Activated CD4-positive, alpha-beta T cell treated with anti-CD3 and anti-CD28 coated beads for 36 hours (primary cell): ENCODE results near the gene FN3K. TPM values are rescaled to one million over a fixed set of nuclear protein-coding genes. Genes with fewer than 3 reads are reported as not detected.

Experiments used
- ATAC-seq: fragments of 200-7000 bp; cut with Tn5 transposase; one replicate; pipeline ENCODE4 v1.10.0; 2021; ENCODE audit warnings: mild to moderate bottlenecking, moderate library complexity
- CTCF ChIA-PET: fragments of 350-600 bp; sonication (Branson Sonifier 250); formaldehyde crosslinking; loops from one replicate; lab custom pipeline; 2021; ENCODE audit warnings: antibody characterized with exemption; lab: Charles Lee
- POLR2A ChIA-PET: fragments of 350-600 bp; sonication (Branson Sonifier 250); formaldehyde crosslinking; loops from one replicate; lab custom pipeline; 2021; ENCODE audit warnings: antibody characterized with exemption, inconsistent platforms; lab: Charles Lee
- DNase-seq: peaks from one replicate; pipeline ENCODE4 v3.0.0-alpha.2; 2020
- H3K27ac Mint-ChIP-seq: one replicate; pipeline ENCODE4 v1.8.0; 2021; ENCODE audit warnings: mixed read lengths
- H3K27me3 Mint-ChIP-seq: one replicate; pipeline ENCODE4 v1.8.0; 2021; ENCODE audit warnings: mixed read lengths
- H3K36me3 Mint-ChIP-seq: one replicate; pipeline ENCODE4 v1.8.0; 2021; ENCODE audit warnings: low read depth, mixed read lengths
- H3K4me1 Mint-ChIP-seq: one replicate; pipeline ENCODE4 v1.8.0; 2021; ENCODE audit warnings: mixed read lengths
- H3K4me3 Mint-ChIP-seq: one replicate; pipeline ENCODE4 v1.8.0; 2021; ENCODE audit warnings: mild to moderate bottlenecking, moderate library complexity, mixed read lengths
- H3K9me3 Mint-ChIP-seq: one replicate; pipeline ENCODE4 v1.8.0; 2021; ENCODE audit warnings: low read depth, mixed read lengths
- intact Hi-C, 2 experiments: fragments of 100-400 bp; cut with DNase I in 1 of 2; cut with micrococcal nuclease in 1 of 2; formaldehyde crosslinking; loops; one replicate each; pipeline versions ENCODE4 v1.14.2 to v1.15.1; 2022 to 2024; cut with DNase I, micrococcal nuclease
- total RNA-seq, 2 experiments: library from RNA; stranded (reverse); gene quantifications; one replicate each; pipeline ENCODE4 v1.2.3, GENCODE V29; 2021

The FN3K gene
- total RNA-seq, 2 experiments from 2014 or later, result 2.1 TPM

DNA sequence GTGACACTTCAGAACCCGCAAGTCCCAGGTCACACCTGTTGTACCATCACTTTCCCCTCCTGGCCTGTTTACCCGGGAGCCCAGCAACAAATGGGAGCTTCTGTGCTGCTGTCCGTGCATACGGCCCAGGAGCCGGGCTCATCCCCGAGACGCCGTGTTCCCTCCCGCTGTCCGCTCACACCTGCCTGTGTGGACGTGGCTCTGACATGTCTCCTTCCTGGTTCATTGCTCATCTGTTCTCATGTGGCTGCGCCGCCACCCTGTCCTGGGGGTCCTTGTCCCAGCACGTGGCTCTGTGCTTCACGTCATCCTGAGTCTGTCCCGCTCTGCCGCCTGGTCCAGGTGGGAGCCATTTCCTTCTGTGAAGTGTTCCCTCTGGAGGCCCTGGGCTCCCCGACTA, 54.4 kb downstream of the FN3K start:
- intact Hi-C loops, result no loop called here
- ATAC-seq, result no peak

DNA sequence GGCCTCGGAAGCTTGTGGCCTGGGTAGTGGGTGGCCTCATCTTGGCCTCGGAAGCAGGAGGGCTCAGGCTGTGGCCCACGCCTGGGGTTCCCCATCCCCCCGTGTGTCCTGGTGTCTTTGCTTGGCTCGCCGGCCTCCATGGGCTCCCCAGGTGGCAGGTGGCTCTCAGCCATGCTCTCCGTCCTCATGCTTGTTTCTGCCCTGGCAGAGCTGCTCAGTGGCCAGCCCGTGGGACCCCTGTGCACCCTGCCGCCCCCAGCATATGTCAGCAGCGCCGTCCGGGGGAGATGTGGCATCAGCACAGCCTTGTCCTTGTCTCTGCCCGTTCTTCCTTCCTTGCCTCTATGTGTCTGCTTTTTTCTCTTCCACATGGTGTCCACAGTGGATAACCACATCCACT, 55.0 kb downstream of the FN3K start:
- peaks cover 6% of the 10 kb centered on the region for H3K36me3 Mint-ChIP-seq
- POLR2A ChIA-PET, result no interaction called here

More for the DNA sequence above, 54.4 kb downstream of the FN3K start:
- DNase-seq, result no peak
- Mint-ChIP-seq H3K27me3 (no peaks in the 10 kb centered on the region), H3K9me3 (no peaks in the 10 kb centered on the region), H3K4me1 (no peaks in the 10 kb centered on the region), H3K27ac (no peak overlapping the region), H3K4me3 (no peak overlapping the region), H3K36me3 (peaks cover 6% of the 10 kb centered on the region)
- POLR2A ChIA-PET, result no interaction called here
- CTCF ChIA-PET, result interaction anchor here (0.7 kb wide), 1 partner anchor 407 kb away, joined by 3 read pairs; no protein-coding TSS in a partner anchor

DNA sequence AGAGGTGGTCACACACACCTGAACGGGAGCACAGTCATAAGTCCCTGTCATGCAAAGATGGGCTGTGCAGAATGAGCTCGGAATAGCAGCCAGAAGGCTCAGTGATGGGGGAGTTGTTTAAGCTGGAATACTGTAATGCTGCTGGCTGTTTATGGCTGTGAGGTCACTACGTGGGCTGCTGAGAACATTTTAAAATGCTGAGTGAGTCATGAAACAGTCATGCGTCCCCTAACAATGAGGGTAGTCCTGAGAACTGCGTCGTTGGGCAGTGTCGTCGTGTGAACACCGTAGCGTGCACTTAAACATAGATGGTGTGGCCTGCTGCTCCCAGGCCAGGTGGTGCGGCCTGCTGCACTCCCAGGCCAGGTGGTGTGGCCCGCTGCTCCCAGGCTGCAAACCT, 56.1 kb downstream of the FN3K start:
- H3K36me3 Mint-ChIP-seq, result peaks cover 6% of the 10 kb centered on the region
- DNase-seq (no peak), ATAC-seq (no peak)
- H3K4me3 Mint-ChIP-seq, result no peak overlapping the region
- H3K4me1 Mint-ChIP-seq, result no peaks in the 10 kb centered on the region
- ChIA-PET CTCF (no interaction called here), POLR2A (no interaction called here)
- no peaks in the 10 kb centered on the region for H3K9me3 Mint-ChIP-seq
- H3K27me3 Mint-ChIP-seq, result no peaks in the 10 kb centered on the region
- intact Hi-C loops, result no loop called here
- no peak overlapping the region for H3K27ac Mint-ChIP-seq

More for the DNA sequence above, 55.0 kb downstream of the FN3K start:
- ATAC-seq (no peak), DNase-seq (no peak)
- H3K4me3 Mint-ChIP-seq, result no peak overlapping the region
- no peaks in the 10 kb centered on the region for H3K9me3 Mint-ChIP-seq
- H3K4me1 Mint-ChIP-seq, result no peaks in the 10 kb centered on the region
- intact Hi-C loops, result no loop called here
- CTCF ChIA-PET, result no interaction called here
- H3K27ac Mint-ChIP-seq, result no peak overlapping the region
- H3K27me3 Mint-ChIP-seq, result no peaks in the 10 kb centered on the region

DNA sequence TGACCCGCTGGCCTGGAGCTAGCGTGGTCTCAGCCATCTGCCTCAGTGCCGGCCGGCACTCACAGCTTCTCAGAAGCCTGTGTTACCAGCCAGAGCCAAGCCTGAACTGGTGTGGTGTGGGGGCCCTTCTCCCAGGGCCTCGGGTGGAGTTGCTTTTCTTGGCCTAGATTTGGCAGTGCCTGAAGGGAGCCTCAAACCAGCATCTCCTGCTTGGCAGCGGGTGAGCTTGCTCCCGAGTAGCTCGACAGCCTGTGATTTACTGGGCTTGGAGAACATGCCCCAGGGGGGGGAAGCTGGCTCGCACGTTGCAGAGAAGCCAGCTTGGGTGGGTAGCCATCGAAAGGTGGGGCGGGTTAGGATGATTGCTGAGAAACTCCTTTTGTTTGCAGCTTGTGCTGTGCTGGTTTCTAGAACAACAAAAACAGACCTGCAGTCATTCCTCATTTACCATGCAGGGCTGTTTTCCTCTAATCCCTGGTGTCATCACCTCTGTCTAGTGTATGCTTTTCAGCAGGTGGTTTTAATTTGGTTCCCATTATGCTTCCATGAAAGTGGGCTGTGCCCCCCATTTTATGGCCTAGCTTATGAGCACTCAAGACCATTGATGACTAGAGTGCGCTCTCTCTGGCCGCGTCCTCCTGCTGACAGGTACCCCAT, 58.7 kb downstream of the FN3K start:
- ATAC-seq, result no peak
- Mint-ChIP-seq H3K36me3 (peaks cover 9% of the 10 kb centered on the region), H3K27me3 (no peaks in the 10 kb centered on the region), H3K4me3 (no peak overlapping the region), H3K27ac (no peak overlapping the region), H3K9me3 (no peaks in the 10 kb centered on the region), H3K4me1 (no peaks in the 10 kb centered on the region)
- ChIA-PET CTCF (no interaction called here), POLR2A (no interaction called here)
- no peak for DNase-seq
- intact Hi-C loops, result no loop called here

DNA sequence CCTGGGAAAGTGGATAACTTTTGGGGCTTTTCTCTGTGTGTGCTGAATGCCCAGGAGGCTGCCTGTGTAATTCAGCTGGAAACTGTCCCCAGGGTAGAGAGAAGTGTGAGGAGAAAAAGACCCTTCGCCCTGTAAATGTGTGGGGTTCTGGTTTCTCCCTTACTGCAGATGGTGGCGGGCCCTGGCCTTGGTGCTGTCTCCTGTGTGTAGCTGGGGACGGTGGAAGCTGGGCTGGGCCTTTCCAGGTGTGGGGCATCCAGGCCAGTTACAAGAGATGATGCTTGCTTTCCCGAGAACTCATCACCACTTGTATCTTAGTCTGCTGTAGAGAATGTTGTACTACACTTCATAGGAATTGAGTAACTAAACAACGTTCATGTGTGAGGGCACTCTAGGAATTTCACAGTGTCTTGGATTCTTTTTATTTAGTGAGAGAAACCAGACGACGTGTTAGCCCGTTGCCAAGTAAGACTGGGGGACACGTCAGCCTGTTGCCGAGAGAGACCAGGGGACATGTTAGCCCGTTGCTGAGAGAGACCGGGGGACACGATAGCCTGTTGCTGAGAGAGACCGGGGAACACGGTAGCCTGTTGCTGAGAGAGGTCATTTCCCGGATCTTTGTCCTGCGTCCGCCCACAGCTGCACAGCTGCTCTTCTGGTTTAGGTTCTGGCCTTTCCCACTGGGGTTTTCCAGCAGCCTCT, 59.5 kb downstream of the FN3K start:
- POLR2A ChIA-PET, result no interaction called here
- no peaks in the 10 kb centered on the region for H3K9me3 Mint-ChIP-seq
- intact Hi-C loops, result no loop called here
- no peaks in the 10 kb centered on the region for H3K27me3 Mint-ChIP-seq
- ATAC-seq (no peak), DNase-seq (no peak)
- no peaks in the 10 kb centered on the region for H3K4me1 Mint-ChIP-seq
- no peak overlapping the region for H3K27ac Mint-ChIP-seq
- no peak overlapping the region for H3K4me3 Mint-ChIP-seq
- CTCF ChIA-PET, result no interaction called here
- H3K36me3 Mint-ChIP-seq, result peaks cover 12% of the 10 kb centered on the region

DNA sequence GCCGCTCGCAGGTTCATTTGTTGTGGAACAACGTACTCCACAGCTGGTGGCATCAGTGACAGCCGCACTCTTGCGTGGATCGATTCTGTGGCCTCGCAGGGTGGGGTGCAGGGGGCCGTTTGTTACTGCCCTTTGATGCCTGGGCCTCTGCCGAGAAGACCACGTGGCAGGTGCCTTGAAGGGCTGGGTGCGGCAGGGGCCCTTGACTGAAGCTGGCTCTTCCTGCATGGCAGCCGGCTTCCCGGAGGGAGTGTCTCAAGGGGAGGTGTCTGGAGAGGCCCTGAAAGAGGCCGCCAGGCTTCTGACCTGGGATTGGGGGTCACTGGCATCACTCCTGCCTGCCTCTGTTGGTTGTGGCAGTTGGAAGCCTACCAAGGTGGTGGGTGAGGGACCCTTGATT, 60.2 kb downstream of the FN3K start:
- POLR2A ChIA-PET, result interaction anchor here (0.8 kb wide), 1 partner anchor 14 kb away, joined by 5 read pairs; no protein-coding TSS in a partner anchor

DNA sequence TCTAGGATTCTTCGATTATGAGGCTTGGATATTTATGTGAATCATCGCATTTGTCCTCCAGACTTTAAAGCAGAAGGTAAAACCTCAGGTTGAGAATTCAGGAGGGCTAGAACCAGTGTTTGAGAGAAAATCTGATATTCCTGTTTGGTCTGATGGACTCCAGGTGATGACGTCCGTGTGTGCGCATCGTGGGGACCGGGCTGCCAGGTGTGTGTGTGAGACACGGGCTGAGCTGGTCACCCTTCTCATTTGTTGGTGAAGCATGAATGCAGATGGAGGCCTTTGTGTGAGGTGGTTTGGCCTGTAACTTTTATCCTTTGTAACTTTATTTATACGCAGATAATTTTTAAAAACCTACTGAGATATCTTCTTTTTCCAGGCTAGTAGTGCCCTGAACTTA, 61.6 kb downstream of the FN3K start:
- peaks cover 3% of the 10 kb centered on the region for H3K9me3 Mint-ChIP-seq
- H3K4me1 Mint-ChIP-seq, result no peaks in the 10 kb centered on the region
- H3K36me3 Mint-ChIP-seq, result peaks cover 21% of the 10 kb centered on the region
- DNase-seq, result no peak
- no peak overlapping the region for H3K4me3 Mint-ChIP-seq
- intact Hi-C loops, result no loop called here
- POLR2A ChIA-PET, result no interaction called here
- ATAC-seq, result no peak
- H3K27ac Mint-ChIP-seq, result no peak overlapping the region
- CTCF ChIA-PET, result interaction anchor here (0.5 kb wide), 1 partner anchor 83 kb away, joined by 3 read pairs; no protein-coding TSS in a partner anchor
- no peaks in the 10 kb centered on the region for H3K27me3 Mint-ChIP-seq

More for the DNA sequence above, 60.2 kb downstream of the FN3K start:
- Mint-ChIP-seq H3K27me3 (no peaks in the 10 kb centered on the region), H3K36me3 (peaks cover 16% of the 10 kb centered on the region), H3K27ac (no peak overlapping the region), H3K4me3 (no peak overlapping the region), H3K4me1 (no peaks in the 10 kb centered on the region), H3K9me3 (no peaks in the 10 kb centered on the region)
- CTCF ChIA-PET, result no interaction called here
- intact Hi-C loops, result no loop called here
- DNase-seq, result no peak
- ATAC-seq, result no peak

DNA sequence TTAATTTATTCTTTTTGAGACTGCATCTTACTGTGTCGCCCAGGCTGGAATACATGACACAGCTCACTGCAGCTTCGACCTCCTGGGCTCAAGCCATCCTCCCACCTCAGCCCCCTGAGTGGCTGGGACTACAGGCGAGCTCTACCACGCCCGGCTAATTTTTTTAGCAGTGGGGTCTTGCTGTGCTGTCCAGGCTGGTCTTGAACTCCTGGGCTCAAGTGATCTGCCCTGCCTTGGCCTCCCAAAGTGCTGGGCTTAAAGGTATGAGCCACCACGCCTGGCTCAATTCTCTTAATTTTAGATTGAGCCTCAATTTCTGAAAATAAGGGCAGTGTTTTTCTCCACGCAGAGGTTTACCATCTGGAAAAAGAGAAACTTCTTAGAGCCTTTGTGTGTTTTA, 63.3 kb downstream of the FN3K start:
- POLR2A ChIA-PET, result no interaction called here
- intact Hi-C loops, result no loop called here
- Mint-ChIP-seq H3K4me1 (no peaks in the 10 kb centered on the region), H3K36me3 (peaks cover 25% of the 10 kb centered on the region), H3K27ac (no peak overlapping the region), H3K27me3 (no peaks in the 10 kb centered on the region), H3K9me3 (peaks cover 3% of the 10 kb centered on the region), H3K4me3 (no peak overlapping the region)
- CTCF ChIA-PET, result no interaction called here
- no peak for ATAC-seq
- DNase-seq, result no peak

DNA sequence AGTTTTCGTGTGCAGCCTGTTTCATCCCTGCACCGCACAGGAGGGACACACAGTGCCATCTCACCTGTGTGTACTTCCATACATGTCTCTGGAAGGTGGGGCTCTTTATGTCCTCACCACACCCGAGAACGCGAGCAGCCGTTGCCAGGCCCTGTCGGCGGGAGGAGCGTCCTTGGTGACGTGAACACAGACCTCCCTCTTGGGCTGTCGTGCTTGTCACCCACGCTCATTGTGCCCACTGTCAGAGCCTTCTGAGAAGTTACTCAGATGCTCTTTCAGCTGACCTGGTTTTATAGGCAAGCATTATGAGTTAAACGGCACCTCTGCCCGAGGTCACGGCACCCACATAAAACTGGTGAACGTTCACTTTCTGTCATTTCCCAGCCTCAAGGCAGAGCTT, 64.2 kb downstream of the FN3K start:
- no peaks in the 10 kb centered on the region for H3K4me1 Mint-ChIP-seq
- no peak for ATAC-seq
- no peak for DNase-seq
- no peak overlapping the region for H3K4me3 Mint-ChIP-seq
- no peaks in the 10 kb centered on the region for H3K27me3 Mint-ChIP-seq
- H3K36me3 Mint-ChIP-seq, result peaks cover 25% of the 10 kb centered on the region
- ChIA-PET POLR2A (no interaction called here), CTCF (no interaction called here)
- intact Hi-C loops, result no loop called here
- peaks cover 3% of the 10 kb centered on the region for H3K9me3 Mint-ChIP-seq
- H3K27ac Mint-ChIP-seq, result no peak overlapping the region

Other genes with a start within 250 kb of the FN3K start
- 10 to 100 TPM; 58.1 to 75.4 TPM for gene FOXK2, start 215.9 kb upstream of the FN3K start, total RNA-seq
- 10 to 100 TPM; 74.1 to 74.8 TPM for gene WDR45B, start 87.2 kb upstream of the FN3K start, total RNA-seq
- gene RAB40B, start 36.9 kb upstream of the FN3K start, total RNA-seq, result 1 to 10 TPM; 3.2 to 4.1 TPM
- gene FN3KRP, start 18.9 kb upstream of the FN3K start, total RNA-seq, result 10 to 100 TPM; 28.3 to 36.3 TPM
- 10 to 100 TPM; 83.3 to 97.2 TPM for gene TBCD, start 16.4 kb downstream of the FN3K start, total RNA-seq
- not detected for gene ZNF750, start 104.4 kb downstream of the FN3K start, total RNA-seq